Natural killer cell (primary cell): Measurements from ENCODE around the gene ZAR1L. TPM values are rescaled to one million over a fixed set of nuclear protein-coding genes. Genes with fewer than 3 reads are reported as not detected.

Experiments used
- ATAC-seq, 3 donors: fragments of 150-1000 bp in 2 of 3; fragments of 200-7000 bp in 1 of 3; cut with Tn5 transposase; 1 replicate in 1 of 3; 2 replicates in 2 of 3; pipeline ENCODE4 v1.10.0; 2021; ENCODE audit warnings: mild to moderate bottlenecking in 2 of 3, moderate library complexity in 2 of 3
- DNase-seq, 2 donors: peaks; one replicate each; pipeline versions ENCODE4 v3.0.0 to v3.0.0-alpha.2; 2013 to 2021; ENCODE audit warnings: mixed read lengths in 1 of 2
- H3K27ac ChIP-seq: one replicate; pipeline ENCODE4 v1.5.1; 2013; ENCODE audit warnings: mild to moderate bottlenecking, low read length
- H3K27me3 ChIP-seq: one replicate; pipeline ENCODE4 v1.6.1; 2013; ENCODE audit warnings: low read length; ENCODE audit not compliant: control insufficient read depth, insufficient read depth
- H3K36me3 ChIP-seq: one replicate; pipeline ENCODE4 v1.6.1; 2013; ENCODE audit warnings: low read length; ENCODE audit not compliant: control insufficient read depth, insufficient read depth
- H3K4me1 ChIP-seq: one replicate; pipeline ENCODE4 v1.6.1; 2013; ENCODE audit warnings: low read length; ENCODE audit not compliant: control insufficient read depth, insufficient read depth
- H3K4me3 ChIP-seq: one replicate; pipeline ENCODE4 v1.5.1; 2013; ENCODE audit warnings: low read length
- H3K9me3 ChIP-seq: one replicate; pipeline ENCODE4 v1.6.1; 2013; ENCODE audit warnings: low read length; ENCODE audit not compliant: control insufficient read depth, insufficient read depth
- H3K27ac Mint-ChIP-seq, 2 donors: one replicate each; pipeline ENCODE4 v1.8.0; 2022; ENCODE audit warnings: mild to moderate bottlenecking in 2 of 2, mixed read lengths in 2 of 2, moderate library complexity in 1 of 2
- H3K27me3 Mint-ChIP-seq, 2 donors: one replicate each; pipeline ENCODE4 v1.8.0; 2022; ENCODE audit warnings: low read depth in 2 of 2, mixed read lengths in 2 of 2
- H3K36me3 Mint-ChIP-seq: one replicate; pipeline ENCODE4 v1.8.0; 2022; ENCODE audit warnings: mixed read lengths
- H3K4me1 Mint-ChIP-seq, 2 donors: one replicate each; pipeline ENCODE4 v1.8.0; 2022; ENCODE audit warnings: mixed read lengths in 2 of 2
- H3K4me3 Mint-ChIP-seq: one replicate; pipeline ENCODE4 v1.8.0; 2022; ENCODE audit warnings: mild to moderate bottlenecking, moderate library complexity, mixed read lengths
- H3K9me3 Mint-ChIP-seq, 2 donors: one replicate each; pipeline ENCODE4 v1.8.0; 2022; ENCODE audit warnings: mixed read lengths in 2 of 2
- WGBS: methylation state at CpG from one replicate; pipeline ENCODE4 v1.1.7; 2013; ENCODE audit warnings: missing lambda C conversion rate; ENCODE audit not compliant: insufficient coverage; 5-methylcytosine and 5-hydroxymethylcytosine counted together
- intact Hi-C: fragments of 100-400 bp; cut with micrococcal nuclease; formaldehyde crosslinking; loops from one replicate; pipeline ENCODE4 v1.14.2; 2022
- total RNA-seq, 4 donors: library from RNA; stranded (reverse); fragments of 120-200 nt in 1 of 4; gene quantifications; one replicate each; pipeline versions ENCODE4 v1.2.3 to v1.2.4, GENCODE V29; 2013 to 2022
- TF ChIP-seq, protein P1 (sequence below): fragments of 200-600 bp; IDR thresholded peaks from one replicate; pipeline ENCODE4 v1.8.0; 2022; ENCODE audit warnings: antibody characterized with exemption

ZAR1L gene
- total RNA-seq, 3 donors from 2014 or later (not counting 1 experiment from before 2014, with no cell fraction given): 0.23 TPM; not detected in 2

DNA sequence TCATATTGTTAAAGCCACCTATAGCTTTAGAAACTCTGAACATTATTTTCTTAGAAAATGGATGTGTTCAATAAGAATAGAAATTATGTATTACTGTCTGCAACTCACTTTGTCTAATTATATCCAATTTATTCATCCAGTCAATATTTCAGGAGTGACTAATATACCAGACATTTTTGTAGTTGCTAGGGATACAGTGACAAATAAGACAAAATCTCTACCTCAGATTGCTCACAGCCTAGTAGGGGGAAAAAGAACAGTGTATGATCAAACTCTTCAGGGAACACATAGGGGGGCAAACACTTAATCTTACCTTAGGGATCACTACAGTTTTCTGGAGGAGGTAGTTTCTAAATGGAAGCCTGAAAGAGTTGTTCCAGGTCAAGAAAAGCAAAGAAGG is 8.7 kb upstream of the ZAR1L start:
- Histone ChIP-seq H3K36me3 (no peaks in the 10 kb centered on the region), H3K9me3 (no peaks in the 10 kb centered on the region), H3K4me1 (no peaks in the 10 kb centered on the region), H3K4me3 (no peak overlapping the region), H3K27ac (no peak overlapping the region), H3K27me3 (no peaks in the 10 kb centered on the region)
- Mint-ChIP-seq H3K36me3 (no peaks in the 10 kb centered on the region), H3K9me3 (no peaks in the 10 kb centered on the region), H3K4me1 (no peaks in the 10 kb centered on the region), H3K4me3 (no peak overlapping the region), H3K27ac (no peak overlapping the region), H3K27me3 (no peaks in the 10 kb centered on the region)
- ATAC-seq (no peak), DNase-seq (no peak)
- TF ChIP-seq, protein P1, sequence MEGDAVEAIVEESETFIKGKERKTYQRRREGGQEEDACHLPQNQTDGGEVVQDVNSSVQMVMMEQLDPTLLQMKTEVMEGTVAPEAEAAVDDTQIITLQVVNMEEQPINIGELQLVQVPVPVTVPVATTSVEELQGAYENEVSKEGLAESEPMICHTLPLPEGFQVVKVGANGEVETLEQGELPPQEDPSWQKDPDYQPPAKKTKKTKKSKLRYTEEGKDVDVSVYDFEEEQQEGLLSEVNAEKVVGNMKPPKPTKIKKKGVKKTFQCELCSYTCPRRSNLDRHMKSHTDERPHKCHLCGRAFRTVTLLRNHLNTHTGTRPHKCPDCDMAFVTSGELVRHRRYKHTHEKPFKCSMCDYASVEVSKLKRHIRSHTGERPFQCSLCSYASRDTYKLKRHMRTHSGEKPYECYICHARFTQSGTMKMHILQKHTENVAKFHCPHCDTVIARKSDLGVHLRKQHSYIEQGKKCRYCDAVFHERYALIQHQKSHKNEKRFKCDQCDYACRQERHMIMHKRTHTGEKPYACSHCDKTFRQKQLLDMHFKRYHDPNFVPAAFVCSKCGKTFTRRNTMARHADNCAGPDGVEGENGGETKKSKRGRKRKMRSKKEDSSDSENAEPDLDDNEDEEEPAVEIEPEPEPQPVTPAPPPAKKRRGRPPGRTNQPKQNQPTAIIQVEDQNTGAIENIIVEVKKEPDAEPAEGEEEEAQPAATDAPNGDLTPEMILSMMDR: no peak
- intact Hi-C loops: no loop called here

DNA sequence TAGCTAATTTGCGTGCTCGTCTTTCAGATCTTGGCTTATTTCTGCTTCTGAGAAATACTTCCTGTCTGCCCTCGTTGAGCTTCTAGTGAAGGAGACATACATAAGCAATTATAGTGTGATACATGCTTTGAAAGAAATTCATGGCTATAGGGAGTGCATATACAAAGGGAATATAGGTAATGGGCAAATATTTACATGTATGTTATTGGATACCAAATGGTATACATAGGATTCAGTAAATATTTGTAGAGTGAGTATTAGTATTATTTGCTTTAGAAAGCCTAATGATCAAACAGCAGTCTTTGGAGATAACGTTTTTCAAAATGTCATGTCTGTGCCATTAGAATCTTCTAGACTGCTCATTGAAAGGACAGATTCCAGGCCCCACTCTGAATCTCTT is 5.4 kb upstream of the ZAR1L start:
- Histone ChIP-seq H3K27me3 (no peaks in the 10 kb centered on the region), H3K36me3 (no peaks in the 10 kb centered on the region), H3K9me3 (no peaks in the 10 kb centered on the region), H3K4me3 (no peak overlapping the region), H3K4me1 (peaks cover 7% of the 10 kb centered on the region), H3K27ac (no peak overlapping the region)
- Mint-ChIP-seq H3K4me3 (no peak overlapping the region), H3K4me1 (peaks cover 1 to 5% of the 10 kb centered on the region in 2 donors), H3K27me3 (no peaks in the 10 kb centered on the region), H3K27ac (no peak overlapping the region), H3K9me3 (no peaks in the 10 kb centered on the region), H3K36me3 (no peaks in the 10 kb centered on the region)
- DNase-seq (no peak), ATAC-seq (no peak)
- TF ChIP-seq, protein P1: no peak
- 90% methylated on average over 4 of the region's 4 CpGs for WGBS
- intact Hi-C loops: no loop called here

DNA sequence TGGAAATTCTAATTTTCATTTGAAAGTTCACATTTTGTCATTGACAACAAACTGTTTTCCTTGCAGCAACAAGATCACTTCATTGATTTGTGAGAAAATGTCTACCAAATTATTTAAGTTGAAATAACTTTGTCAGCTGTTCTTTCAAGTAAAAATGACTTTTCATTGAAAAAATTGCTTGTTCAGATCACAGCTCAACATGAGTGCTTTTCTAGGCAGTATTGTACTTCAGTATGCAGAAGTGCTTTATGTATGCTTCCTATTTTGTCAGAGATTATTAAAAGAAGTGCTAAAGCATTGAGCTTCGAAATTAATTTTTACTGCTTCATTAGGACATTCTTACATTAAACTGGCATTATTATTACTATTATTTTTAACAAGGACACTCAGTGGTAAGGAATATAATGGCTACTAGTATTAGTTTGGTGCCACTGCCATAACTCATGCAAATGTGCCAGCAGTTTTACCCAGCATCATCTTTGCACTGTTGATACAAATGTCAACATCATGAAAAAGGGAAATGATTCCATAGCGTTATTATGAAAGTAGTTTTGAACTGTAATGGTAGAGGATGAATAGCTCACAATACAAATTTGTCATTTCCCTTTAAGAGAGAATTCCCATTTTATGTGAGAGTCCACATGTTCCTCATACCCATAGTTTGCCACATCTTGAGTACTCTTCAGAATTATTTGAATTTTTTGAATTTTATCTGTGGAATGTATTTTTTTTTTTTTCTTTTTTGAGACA is 2.7 kb upstream of the ZAR1L start:
- TF ChIP-seq, protein P1: no peak
- Mint-ChIP-seq H3K4me1 (peaks cover 14 to 17% of the 10 kb centered on the region in 2 donors), H3K27ac (no peak overlapping the region), H3K4me3 (no peak overlapping the region), H3K27me3 (no peaks in the 10 kb centered on the region), H3K36me3 (no peaks in the 10 kb centered on the region), H3K9me3 (no peaks in the 10 kb centered on the region)
- H3K9me3 ChIP-seq: no peaks in the 10 kb centered on the region
- WGBS: no CpG with 5 or more reads among the region's 2 CpGs
- intact Hi-C loops: loop anchor here (10.0 kb wide), 1 partner anchor 283 kb away; the partner anchor contains the start of gene FRY
- no peaks in the 10 kb centered on the region for H3K36me3 ChIP-seq
- H3K27ac ChIP-seq: no peak overlapping the region
- no peaks in the 10 kb centered on the region for H3K27me3 ChIP-seq
- DNase-seq: no peak
- ATAC-seq: no peak
- H3K4me3 ChIP-seq: no peak overlapping the region
- peaks cover 18% of the 10 kb centered on the region for H3K4me1 ChIP-seq

DNA sequence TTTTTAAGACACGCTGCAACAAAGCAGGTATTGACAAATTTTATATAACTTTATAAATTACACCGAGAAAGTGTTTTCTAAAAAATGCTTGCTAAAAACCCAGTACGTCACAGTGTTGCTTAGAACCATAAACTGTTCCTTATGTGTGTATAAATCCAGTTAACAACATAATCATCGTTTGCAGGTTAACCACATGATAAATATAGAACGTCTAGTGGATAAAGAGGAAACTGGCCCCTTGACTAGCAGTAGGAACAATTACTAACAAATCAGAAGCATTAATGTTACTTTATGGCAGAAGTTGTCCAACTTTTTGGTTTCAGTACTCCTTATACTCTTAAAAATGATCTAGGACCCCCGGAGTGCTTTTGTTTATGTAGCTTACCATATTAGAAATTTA is 1.3 kb upstream of the ZAR1L start:
- 63% methylated on average over 1 of the region's 6 CpGs for WGBS
- Histone ChIP-seq H3K27me3 (no peaks in the 10 kb centered on the region), H3K4me1 (peaks cover 18% of the 10 kb centered on the region), H3K27ac (no peak overlapping the region), H3K9me3 (no peaks in the 10 kb centered on the region), H3K4me3 (no peak overlapping the region), H3K36me3 (no peaks in the 10 kb centered on the region)
- Mint-ChIP-seq H3K27me3 (no peaks in the 10 kb centered on the region), H3K36me3 (no peaks in the 10 kb centered on the region), H3K27ac (peak overlapping the region in 1 of 2 donors; percentile 100), H3K9me3 (no peaks in the 10 kb centered on the region), H3K4me3 (peak overlapping the region; percentile 98), H3K4me1 (peaks cover 14 to 17% of the 10 kb centered on the region in 2 donors)
- intact Hi-C loops: loop anchor here (10.0 kb wide), 1 partner anchor 282 kb away; the partner anchor contains the start of gene FRY
- no peak for ATAC-seq
- TF ChIP-seq, protein P1: no peak
- no peak for DNase-seq
